ENCODE results near the gene KCNAB1. TPM values are rescaled to one million over a fixed set of nuclear protein-coding genes. Genes with fewer than 3 reads are reported as not detected.
"Not testable (repeated sequence)": the region's sequence is repeated elsewhere in the genome, so short reads cannot be mapped to it uniquely, and the experiment has no call there.

Gene KCNAB1
- total RNA-seq, 4 donors from 2014 or later, result 0.20 to 3.0 (median 1.6) TPM

DNA sequence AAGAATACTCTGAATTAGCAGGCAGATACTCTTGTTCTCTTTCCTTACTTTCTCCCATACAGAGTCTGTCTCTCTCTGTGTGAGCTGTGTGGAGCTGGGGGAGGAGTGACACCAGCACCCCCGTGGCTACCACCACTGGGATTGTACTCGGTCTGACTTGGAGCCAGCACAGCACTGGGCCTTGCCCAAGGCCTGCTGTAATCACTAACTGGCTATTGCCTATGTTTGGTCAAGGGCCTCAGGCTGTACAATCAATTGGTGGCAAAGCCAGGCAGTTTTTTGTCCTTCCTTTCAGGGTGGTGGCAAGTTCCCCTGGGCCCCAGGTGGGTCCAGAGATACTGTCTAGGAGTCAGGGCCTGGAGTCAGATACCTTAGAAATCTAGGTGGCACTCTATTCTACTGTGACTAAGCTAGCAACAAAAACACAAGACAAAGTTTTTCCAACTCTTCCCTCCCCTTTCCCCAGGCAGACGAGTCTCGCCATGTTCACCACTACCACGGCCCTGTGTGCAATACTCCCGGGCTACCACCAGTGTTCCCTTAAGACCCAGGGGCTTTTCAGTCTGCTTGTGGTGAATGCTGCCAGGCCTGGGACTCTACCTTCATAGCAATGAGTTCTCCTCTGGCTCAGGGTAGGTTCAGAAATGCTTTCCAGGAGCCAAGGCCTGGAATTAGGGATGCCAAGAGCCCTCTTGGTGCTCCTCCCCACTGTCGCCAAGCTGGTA, 151.8 kb downstream of the KCNAB1 start:
- TF ChIP-seq EP300 (IDR thresholded peaks at IDR 0.05; ENCODE audit: low read depth), result no peak
- TF ChIP-seq POLR2A (IDR thresholded peaks at IDR 0.05), result no peak
- no peak for TF ChIP-seq POLR2AphosphoS5 (IDR thresholded peaks at IDR 0.05)
- intact Hi-C loops (cut with DNase I; ENCODE audit: low total_unique reads) (no loop called here), in situ Hi-C loops (cut with MboI; ENCODE audit: low pct_ligation_motif_present in 1 of 4, low pct_unique_long_range_greater_than_20kb in 1 of 4, low sequenced_read_pairs in 3 of 4) (no loop called here)
- 86 to 90% methylated on average over 1 to 7 of the region's 7 CpGs for WGBS, 2 donors (ENCODE audit: low coverage in 1 of 2)
- Histone ChIP-seq H3K9me3 (no peaks in the 10 kb centered on the region), H3K27ac (no peak overlapping the region), H3K27me3 (no peaks in the 10 kb centered on the region), H3K4me3 (no peak overlapping the region), H3K36me3 (no peaks in the 10 kb centered on the region), H3K4me1 (peaks cover 0 to 6% (median 1%) of the 10 kb centered on the region in 4 donors)
- no peak for DNase-seq

DNA sequence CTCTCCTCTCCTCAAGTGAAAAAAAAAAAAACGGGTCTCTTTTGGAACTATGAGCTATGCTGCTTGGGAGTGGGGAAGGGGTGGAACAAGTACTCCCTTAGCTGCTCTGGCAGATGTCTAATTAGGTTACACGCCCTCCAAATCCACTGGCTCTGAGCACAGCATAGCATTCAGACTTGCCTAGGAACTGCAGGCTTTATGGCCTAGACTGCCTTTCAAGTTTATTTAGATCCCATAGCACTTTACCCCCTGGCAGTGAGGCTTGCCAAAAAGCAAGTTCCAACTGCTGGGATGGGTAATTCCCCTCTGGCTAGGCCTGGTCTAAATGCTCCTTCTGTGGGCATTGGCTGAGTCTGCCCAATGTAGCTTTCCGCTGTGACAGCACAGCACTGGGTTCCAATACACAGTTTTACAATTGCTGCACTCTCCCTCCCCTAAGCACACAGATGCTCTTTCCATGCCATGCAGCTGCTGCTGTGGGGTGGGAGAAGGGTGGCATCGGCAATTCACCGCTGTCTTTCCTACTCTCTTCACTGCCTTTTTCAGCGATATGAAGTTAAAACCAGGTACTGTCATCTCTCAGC, 152.8 kb downstream of the KCNAB1 start:
- no peaks in the 10 kb centered on the region for H3K36me3 ChIP-seq
- no peaks in the 10 kb centered on the region for H3K9me3 ChIP-seq
- H3K4me1 ChIP-seq, result peaks cover 0 to 6% (median 1%) of the 10 kb centered on the region in 4 donors
- TF ChIP-seq POLR2A (IDR thresholded peaks at IDR 0.05) (no peak), POLR2AphosphoS5 (IDR thresholded peaks at IDR 0.05) (no peak), EP300 (IDR thresholded peaks at IDR 0.05; ENCODE audit: low read depth) (no peak)
- TF ChIP-seq, protein P1, sequence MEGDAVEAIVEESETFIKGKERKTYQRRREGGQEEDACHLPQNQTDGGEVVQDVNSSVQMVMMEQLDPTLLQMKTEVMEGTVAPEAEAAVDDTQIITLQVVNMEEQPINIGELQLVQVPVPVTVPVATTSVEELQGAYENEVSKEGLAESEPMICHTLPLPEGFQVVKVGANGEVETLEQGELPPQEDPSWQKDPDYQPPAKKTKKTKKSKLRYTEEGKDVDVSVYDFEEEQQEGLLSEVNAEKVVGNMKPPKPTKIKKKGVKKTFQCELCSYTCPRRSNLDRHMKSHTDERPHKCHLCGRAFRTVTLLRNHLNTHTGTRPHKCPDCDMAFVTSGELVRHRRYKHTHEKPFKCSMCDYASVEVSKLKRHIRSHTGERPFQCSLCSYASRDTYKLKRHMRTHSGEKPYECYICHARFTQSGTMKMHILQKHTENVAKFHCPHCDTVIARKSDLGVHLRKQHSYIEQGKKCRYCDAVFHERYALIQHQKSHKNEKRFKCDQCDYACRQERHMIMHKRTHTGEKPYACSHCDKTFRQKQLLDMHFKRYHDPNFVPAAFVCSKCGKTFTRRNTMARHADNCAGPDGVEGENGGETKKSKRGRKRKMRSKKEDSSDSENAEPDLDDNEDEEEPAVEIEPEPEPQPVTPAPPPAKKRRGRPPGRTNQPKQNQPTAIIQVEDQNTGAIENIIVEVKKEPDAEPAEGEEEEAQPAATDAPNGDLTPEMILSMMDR (IDR thresholded peaks at IDR 0.05), result no peak
- no peaks in the 10 kb centered on the region for H3K27me3 ChIP-seq
- DNase-seq, result peak; percentile 25
- H3K27ac ChIP-seq, result peak overlapping the region in 3 of 4 donors; percentile 22 to 40 (median 39)
- 62 to 70% methylated on average over 3 to 6 of the region's 6 CpGs for WGBS, 2 donors (ENCODE audit: low coverage in 1 of 2)
- in situ Hi-C loops (cut with MboI; ENCODE audit: low pct_ligation_motif_present in 1 of 4, low pct_unique_long_range_greater_than_20kb in 1 of 4, low sequenced_read_pairs in 3 of 4) (no loop called here), intact Hi-C loops (cut with DNase I; ENCODE audit: low total_unique reads) (no loop called here)
- no peak overlapping the region for H3K4me3 ChIP-seq

- 29 to 47% methylated on average over 2 of the region's 2 CpGs for WGBS, 2 donors (ENCODE audit: low coverage in 1 of 2)
- Histone ChIP-seq H3K9me3 (no peaks in the 10 kb centered on the region), H3K36me3 (no peaks in the 10 kb centered on the region), H3K4me1 (peaks cover 0 to 6% (median 1%) of the 10 kb centered on the region in 4 donors), H3K27me3 (no peaks in the 10 kb centered on the region), H3K4me3 (no peak overlapping the region), H3K27ac (no peak overlapping the region)
- TF ChIP-seq POLR2A (IDR thresholded peaks at IDR 0.05), result no peak
- TF ChIP-seq, protein P1 (IDR thresholded peaks at IDR 0.05), result no peak
- TF ChIP-seq POLR2AphosphoS5 (IDR thresholded peaks at IDR 0.05), result no peak
- TF ChIP-seq EP300 (IDR thresholded peaks at IDR 0.05; ENCODE audit: low read depth), result no peak
- intact Hi-C loops (cut with DNase I; ENCODE audit: low total_unique reads), result no loop called here
- DNase-seq, result no peak
- in situ Hi-C loops (cut with MboI; ENCODE audit: low pct_ligation_motif_present in 1 of 4, low pct_unique_long_range_greater_than_20kb in 1 of 4, low sequenced_read_pairs in 3 of 4), result no loop called here
These were observed 154.4 kb downstream of the KCNAB1 start for GRCh38 chr3:156274791-156275190.

DNA sequence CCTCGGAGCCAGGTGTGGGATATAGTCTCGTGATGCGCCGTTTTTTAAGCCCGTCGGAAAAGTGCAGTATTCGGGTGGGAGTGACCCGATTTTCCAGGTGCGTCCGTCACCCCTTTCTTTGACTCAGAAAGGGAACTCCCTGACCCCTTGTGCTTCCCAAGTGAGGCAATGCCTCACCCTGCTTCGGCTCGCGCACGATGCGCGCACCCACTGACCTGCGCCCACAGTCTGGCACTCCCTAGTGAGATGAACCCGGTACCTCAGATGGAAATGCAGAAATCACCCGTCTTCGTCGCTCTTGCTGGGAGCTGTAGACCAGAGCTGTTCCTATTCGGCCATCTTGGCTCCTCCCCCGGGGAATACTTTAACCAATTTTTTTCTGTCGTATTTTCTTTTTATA, 164.3 kb downstream of the KCNAB1 start:
- H3K9me3 ChIP-seq; H3K36me3 ChIP-seq; DNase-seq; H3K27me3 ChIP-seq; H3K4me1 ChIP-seq; H3K27ac ChIP-seq; intact Hi-C loops (cut with DNase I; ENCODE audit: low total_unique reads); H3K4me3 ChIP-seq; in situ Hi-C loops (cut with MboI; ENCODE audit: low pct_ligation_motif_present in 1 of 4, low pct_unique_long_range_greater_than_20kb in 1 of 4, low sequenced_read_pairs in 3 of 4): not testable (repeated sequence)
- 92 to 96% methylated on average over 12 to 24 of the region's 24 CpGs for WGBS, 2 donors (ENCODE audit: low coverage in 1 of 2)

- no peaks in the 10 kb centered on the region for H3K9me3 ChIP-seq
- no peak for DNase-seq
- intact Hi-C loops (cut with DNase I; ENCODE audit: low total_unique reads) (no loop called here), in situ Hi-C loops (cut with MboI; ENCODE audit: low pct_ligation_motif_present in 1 of 4, low pct_unique_long_range_greater_than_20kb in 1 of 4, low sequenced_read_pairs in 3 of 4) (no loop called here)
- no peaks in the 10 kb centered on the region for H3K36me3 ChIP-seq
- WGBS, 2 donors (ENCODE audit: low coverage in 1 of 2), result 55 to 65% methylated on average over 2 of the region's 2 CpGs
- no peak overlapping the region for H3K27ac ChIP-seq
- H3K4me3 ChIP-seq, result no peak overlapping the region
- TF ChIP-seq EP300 (IDR thresholded peaks at IDR 0.05; ENCODE audit: low read depth), result no peak
- TF ChIP-seq POLR2A (IDR thresholded peaks at IDR 0.05), result no peak
- TF ChIP-seq, protein P1 (IDR thresholded peaks at IDR 0.05), result no peak
- TF ChIP-seq POLR2AphosphoS5 (IDR thresholded peaks at IDR 0.05), result no peak
- H3K4me1 ChIP-seq, result no peaks in the 10 kb centered on the region
- H3K27me3 ChIP-seq, result peaks cover 9% of the 10 kb centered on the region
These were observed 165.2 kb downstream of the KCNAB1 start for GRCh38 chr3:156285626-156286025.

All from transverse colon (tissue), 4 donors.